ENCODE results near the gene THOC5. TPM values are rescaled to one million over a fixed set of nuclear protein-coding genes. Genes with fewer than 3 reads are reported as not detected.
"Not testable (repeated sequence)": the region's sequence is repeated elsewhere in the genome, so short reads cannot be mapped to it uniquely, and the experiment has no call there.

The THOC5 gene
- total RNA-seq, 1 experiment from 2014 or later, result 52.0 TPM

- no peak for DNase-seq (ENCODE audit: low read depth)
Observed at GRCh38 chr22:29510542-29510941, 43.0 kb downstream of the THOC5 start.

GRCh38 chr22:29509815-29510214 is 43.7 kb downstream of the THOC5 start:
- DNase-seq (ENCODE audit: low read depth), result no peak

- DNase-seq (ENCODE audit: low read depth), result no peak
Observed at GRCh38 chr22:29509298-29509697, 44.3 kb downstream of the THOC5 start.

DNA sequence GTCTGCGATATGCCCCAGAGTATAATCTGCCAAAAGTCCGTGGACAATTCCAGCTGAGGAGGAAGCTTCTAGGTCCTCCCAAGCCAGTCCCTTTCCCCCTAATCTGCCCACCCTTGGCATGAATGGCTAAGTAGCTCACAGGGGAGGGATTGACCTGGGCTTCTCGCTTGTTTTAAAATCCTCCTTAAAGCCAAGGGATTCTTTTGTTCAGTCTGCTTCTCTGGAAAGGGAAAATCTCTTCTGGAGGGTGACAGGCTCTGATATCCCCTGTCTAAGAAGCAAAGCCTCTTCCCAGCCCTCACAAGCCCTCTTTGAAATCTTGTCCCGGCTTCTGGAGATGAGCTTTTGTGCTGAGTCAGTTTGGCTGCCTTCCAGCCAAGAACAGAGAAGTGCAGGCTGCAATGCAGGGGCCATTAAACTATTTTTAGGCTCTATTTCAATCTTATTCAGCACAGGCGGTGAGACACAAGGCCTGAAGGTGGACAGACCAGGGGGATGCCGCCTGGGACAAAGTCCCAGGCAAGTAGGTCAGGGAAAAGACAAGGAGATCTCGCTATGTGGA is 49.7 kb downstream of the THOC5 start:
- peak; percentile 75 for DNase-seq (ENCODE audit: low read depth)

- DNase-seq (ENCODE audit: low read depth), result no peak
Observed at GRCh38 chr22:29499852-29500251, 53.7 kb downstream of the THOC5 start.

DNA sequence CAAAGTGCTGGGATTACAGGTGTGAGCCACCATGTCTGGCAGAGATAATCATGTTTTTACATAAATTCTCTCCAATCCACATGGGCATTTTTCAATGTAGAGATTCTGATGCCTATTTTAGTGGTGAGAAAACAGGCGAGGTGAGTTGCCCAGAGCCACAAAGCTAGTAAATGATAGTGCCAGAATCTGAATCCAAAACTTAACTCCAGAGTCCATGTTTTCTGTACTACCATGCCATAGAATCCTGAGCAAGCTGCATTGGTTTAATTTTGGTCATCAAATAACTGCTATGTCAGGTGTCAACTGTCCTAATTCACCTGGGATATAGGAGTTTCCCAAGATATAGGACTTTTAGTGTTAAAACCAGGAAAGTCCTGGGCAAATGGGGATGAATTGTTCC is 59.9 kb downstream of the THOC5 start:
- no peak for DNase-seq (ENCODE audit: low read depth)

DNA sequence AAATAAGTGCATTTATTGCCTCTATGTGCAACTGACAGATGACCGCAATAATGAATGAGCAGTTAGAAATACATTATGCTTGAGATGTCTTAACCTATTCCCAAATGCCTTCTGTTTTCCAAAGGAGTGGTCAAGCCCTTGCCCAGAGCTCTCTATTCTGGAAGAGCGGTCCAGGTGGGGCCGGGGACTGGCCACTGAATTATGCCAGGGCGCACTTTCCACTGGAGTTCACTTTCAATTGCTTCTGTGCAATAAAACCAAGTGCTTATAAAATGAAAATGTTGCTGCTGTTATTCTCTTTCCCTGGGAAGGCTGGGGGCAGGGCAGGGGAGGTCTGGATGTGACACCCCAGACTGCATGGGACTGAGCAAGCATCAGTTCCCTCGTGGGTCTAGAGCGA is 62.5 kb downstream of the THOC5 start:
- DNase-seq (ENCODE audit: low read depth), result no peak

DNA sequence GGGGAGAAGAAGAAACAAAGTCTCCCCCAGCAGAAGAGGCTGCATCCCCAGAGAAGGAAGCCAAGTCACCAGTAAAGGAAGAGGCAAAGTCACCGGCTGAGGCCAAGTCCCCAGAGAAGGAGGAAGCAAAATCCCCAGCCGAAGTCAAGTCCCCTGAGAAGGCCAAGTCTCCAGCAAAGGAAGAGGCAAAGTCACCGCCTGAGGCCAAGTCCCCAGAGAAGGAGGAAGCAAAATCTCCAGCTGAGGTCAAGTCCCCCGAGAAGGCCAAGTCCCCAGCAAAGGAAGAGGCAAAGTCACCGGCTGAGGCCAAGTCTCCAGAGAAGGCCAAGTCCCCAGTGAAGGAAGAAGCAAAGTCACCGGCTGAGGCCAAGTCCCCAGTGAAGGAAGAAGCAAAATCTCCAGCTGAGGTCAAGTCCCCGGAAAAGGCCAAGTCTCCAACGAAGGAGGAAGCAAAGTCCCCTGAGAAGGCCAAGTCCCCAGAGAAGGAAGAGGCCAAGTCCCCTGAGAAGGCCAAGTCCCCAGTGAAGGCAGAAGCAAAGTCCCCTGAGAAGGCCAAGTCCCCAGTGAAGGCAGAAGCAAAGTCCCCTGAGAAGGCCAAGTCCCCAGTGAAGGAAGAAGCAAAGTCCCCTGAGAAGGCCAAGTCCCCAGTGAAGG is 64.3 kb downstream of the THOC5 start:
- DNase-seq (ENCODE audit: low read depth), result not testable (repeated sequence)

DNA sequence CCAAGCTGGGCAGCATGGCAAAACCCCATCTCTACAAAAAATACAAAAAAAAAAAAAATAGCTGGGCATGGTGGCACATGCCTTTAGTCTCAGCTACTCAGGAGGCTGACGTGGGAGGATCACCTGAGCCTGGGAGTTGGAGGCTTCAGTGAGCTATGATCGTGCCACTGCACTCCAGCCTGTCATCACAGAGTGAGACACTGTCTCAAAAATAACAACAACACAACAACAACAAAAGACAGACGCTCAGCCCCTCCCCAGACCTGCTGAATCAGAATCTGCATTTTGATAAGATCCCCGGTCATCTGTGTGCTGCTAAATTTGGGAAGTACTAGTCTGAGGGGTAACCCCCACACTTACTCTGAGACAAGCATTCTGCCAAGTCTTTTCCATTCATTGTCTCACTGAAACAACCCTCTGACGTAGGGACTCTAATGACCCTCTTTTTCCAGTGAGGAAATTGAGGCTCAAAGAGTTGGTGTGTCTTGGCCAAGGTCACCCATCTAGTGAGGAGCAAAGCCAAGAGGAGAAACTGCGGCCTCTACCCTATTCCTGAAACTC is 66.1 kb downstream of the THOC5 start:
- DNase-seq (ENCODE audit: low read depth), result no peak

DNA sequence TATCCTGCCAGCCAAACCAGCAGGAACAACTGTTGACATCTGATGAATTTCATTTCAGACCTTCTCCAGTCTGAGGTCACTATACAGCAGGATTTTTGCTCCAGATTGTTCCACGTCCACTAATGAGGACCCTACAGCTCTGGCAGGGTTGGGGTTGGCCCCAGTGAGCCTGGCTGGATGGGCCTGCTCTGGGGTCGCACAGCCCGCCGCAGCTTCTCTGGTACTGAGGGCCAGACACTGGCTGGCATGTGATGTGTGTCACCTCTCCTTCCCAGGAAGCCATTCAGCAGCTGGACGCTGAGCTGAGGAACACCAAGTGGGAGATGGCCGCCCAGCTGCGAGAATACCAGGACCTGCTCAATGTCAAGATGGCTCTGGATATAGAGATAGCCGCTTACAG is 68.1 kb downstream of the THOC5 start:
- no peak for DNase-seq (ENCODE audit: low read depth)

DNA sequence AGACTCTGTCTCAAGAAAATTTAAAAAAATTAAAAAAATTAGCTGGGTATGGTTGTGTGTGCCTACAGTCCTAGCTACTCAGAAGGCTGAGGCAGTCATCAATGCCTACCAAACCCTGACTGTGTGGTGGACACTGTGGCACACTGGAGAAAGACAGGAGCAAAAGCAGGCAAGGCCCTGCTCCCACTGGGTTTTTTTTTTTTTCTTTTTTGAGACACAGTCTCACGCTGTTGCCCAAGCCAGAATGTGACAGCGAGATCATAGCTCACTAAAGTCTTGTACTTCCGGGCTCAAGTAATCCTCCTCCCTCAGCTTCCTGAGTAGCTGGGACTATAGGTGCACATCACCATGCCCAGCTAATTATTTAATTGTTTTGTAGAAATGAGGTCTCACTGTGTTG is 68.9 kb downstream of the THOC5 start:
- DNase-seq (ENCODE audit: low read depth), result no peak

- DNase-seq (ENCODE audit: low read depth), result no peak
Observed at GRCh38 chr22:29483254-29483653, 70.3 kb downstream of the THOC5 start.

GRCh38 chr22:29482726-29483125 is 70.8 kb downstream of the THOC5 start:
- no peak for DNase-seq (ENCODE audit: low read depth)

DNA sequence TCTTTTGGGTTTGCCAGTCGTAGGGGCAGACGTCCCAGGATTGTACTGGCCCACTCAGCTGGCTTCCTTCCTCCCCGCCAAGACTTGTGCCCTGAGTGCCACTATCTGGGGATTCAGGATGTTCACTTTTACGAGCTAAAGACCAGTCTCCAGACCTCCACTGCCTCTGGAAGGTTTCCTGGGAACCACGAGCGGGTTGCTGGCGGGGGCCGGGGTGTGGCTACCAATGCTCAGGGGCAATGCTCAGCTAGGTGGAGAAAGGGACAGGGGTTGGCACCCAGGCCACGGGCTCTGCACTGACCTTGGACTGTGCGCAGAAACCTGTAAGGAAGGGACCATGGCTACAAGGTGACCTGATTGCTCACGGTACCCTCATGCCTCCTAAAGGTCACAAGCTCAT is 71.3 kb downstream of the THOC5 start:
- DNase-seq (ENCODE audit: low read depth), result no peak

DNA sequence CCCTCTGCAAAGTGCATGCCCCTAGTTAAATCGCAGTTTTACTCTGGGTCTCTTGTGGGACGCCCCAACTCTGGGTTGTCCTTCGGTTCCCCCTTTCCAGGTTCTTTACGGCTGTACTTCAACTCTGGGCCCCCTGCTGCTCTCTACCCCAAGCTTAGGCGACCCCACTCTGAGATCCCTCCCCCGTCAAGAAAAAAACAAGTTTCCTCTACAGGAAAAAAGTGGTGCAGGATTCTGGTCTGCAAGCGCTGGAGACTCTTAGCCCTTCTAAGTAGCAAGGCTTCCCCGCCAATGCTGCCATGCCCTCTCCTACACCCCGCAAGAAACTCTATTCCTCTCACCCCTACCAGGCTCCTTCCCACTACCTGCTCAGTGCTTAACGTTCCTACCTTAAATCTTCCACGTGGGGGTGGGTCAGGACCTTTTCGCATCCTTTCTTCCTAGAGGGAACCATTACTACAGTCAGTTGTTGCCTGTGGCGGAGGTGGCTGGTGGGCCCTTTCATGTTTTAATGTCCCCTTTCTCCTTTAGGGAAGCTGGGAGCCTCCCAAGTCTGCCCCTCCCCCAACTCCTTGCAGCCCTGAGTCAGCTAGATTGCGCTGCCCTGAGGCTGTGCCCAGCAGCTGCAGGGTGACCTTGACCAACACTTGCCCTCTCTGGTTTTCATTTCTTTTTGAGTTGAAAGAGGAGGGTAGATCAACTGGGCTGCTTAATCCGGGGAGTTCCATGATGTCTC is 72.1 kb downstream of the THOC5 start:
- peak; percentile 9 for DNase-seq (ENCODE audit: low read depth)

- peak; percentile 18 for DNase-seq (ENCODE audit: low read depth)
Observed at GRCh38 chr22:29480512-29481264, 72.9 kb downstream of the THOC5 start.

GRCh38 chr22:29480262-29480511 is 73.4 kb downstream of the THOC5 start:
- DNase-seq (ENCODE audit: low read depth), result no peak

DNA sequence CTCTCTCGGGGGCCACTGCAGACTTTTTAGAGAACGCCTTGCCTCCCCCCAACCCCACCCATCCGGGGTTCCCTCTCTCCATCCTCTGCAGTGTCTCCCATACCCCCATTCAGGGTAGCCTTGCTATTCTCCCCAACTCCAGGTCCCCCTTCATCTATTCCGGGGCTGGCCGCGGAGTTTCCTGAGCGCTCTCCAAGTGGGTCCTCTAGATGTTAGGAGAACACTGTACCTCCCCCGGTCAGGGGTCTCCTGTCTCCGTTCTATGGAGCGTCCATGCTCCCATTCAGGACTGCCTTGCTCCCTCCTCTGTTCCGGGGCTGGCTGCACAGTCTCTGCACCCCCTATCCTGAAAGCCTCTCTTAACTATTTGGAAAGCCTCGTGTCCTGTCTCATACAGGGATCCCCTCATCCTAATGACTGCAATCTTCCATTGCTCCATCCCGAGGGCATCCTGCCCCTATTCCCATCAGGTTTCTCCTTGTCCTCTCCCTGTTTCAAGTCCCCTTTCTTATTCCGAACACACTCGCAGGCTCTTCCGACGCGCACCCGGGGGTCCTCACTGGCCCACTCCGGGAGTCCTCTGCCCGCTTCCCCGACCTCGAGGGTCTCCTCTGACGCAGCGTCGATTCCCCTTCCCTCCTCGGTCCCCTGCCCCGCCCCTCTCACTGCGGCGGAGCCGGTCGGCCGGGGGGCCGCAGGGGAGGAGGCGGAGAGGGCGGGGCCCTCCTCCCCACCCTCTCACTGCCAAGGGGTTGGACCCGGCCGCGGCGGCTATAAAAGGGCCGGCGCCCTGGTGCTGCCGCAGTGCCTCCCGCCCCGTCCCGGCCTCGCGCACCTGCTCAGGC is 73.9 kb downstream of the THOC5 start, which contains the start of gene NEFH:
Gene NEFH (plus strand): TSS at position 802 of the 845 bp plus-strand sequence. CDS start 45 bp downstream, outside the sequence.
- no peak for DNase-seq (ENCODE audit: low read depth)

DNA sequence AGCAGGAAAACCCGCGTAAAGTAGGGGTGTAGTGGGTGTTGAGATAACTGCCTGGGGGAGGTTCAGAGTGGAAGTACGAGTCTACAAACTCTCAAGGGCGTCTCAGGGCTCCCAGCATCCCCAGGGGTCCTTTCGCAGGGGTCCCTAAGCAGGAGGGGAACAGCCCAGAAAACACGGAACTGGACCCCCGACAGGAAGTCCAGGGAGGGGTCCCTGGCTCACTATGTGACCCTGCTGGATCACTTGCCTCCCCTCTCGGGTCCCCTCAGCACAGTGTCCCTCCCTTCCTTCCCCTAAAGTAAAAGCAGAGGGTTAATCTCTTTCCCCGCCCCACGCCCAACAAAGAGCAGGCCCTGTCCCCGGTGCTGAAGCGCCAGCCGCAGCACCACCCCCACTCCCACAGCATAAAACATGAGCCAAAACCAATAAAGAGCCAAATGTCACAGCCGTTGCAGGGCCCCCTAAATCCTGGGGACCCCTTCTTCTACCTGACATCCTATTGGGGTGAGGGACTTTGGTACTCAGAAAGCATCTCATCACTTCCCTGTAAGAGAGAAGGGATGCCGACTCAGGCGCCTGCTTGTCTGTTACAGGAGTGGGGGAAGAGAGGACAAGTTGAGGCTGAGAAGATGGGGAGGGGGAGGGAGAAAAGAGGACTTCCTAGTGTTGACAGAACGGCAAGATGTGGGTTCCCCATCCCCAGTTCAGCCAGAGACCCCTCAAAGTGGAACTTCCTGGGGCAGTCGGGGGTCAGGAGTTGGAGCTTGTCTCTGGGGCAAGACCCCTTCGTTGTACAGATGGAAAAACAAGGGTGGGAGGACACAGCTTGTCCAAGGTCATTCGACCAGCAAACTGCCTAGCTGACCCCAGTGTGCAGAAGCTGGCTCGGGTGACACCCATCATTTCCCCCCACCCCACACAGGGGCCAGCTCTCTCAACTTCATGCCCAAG is 75.0 kb downstream of the THOC5 start:
- DNase-seq (ENCODE audit: low read depth), result no peak

- no peak for DNase-seq (ENCODE audit: low read depth)
Observed at GRCh38 chr22:29477723-29478318, 75.7 kb downstream of the THOC5 start.
